ENCODE results near the gene OR10A4.
"Not testable (repeated sequence)": the region's sequence is repeated elsewhere in the genome, so short reads cannot be mapped to it uniquely, and the experiment has no call there.

The OR10A4 gene, protein sequence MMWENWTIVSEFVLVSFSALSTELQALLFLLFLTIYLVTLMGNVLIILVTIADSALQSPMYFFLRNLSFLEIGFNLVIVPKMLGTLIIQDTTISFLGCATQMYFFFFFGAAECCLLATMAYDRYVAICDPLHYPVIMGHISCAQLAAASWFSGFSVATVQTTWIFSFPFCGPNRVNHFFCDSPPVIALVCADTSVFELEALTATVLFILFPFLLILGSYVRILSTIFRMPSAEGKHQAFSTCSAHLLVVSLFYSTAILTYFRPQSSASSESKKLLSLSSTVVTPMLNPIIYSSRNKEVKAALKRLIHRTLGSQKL

DNA sequence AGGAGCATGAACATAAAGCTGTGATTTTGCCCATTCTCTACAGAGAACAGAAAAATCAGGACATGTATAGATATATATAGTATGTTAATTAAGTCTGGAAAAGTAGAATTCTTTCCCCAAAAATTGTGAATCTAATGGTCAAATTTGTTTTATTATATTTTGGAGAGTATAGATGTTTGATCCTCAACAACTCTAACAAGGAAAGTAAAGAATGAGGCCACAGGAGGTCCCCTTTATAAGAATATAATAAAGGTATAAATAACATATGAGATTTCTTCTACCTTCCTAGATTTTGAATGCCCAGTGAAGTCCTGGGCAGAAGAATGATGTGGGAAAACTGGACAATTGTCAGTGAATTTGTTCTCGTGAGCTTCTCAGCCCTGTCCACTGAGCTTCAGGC, at the start of gene OR10A4:
OR10A4 (plus strand) TSS at position 301 of the 400 bp plus-strand sequence; CDS start at position 324, 23 bp downstream.
- no peak for DNase-seq

DNA sequence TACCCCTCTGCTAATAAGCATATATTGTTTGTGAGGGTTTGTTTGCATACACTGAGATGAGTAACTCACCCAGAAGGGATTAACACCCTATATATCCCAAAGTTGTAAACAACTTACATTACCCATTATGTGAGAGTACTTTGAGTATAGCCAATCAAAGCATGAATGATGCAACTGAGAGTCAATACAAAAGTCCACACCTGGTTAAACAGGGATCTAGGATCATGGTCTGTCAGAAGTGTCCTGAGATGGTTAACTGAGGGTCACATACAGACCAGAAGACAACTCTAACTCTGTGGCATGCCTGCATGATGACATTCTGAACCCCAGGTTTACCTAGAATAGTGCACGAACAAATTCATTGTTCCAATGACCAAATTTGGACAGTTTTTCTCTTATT, 48.3 kb upstream of the OR10A4 start:
- no peak for DNase-seq

DNA sequence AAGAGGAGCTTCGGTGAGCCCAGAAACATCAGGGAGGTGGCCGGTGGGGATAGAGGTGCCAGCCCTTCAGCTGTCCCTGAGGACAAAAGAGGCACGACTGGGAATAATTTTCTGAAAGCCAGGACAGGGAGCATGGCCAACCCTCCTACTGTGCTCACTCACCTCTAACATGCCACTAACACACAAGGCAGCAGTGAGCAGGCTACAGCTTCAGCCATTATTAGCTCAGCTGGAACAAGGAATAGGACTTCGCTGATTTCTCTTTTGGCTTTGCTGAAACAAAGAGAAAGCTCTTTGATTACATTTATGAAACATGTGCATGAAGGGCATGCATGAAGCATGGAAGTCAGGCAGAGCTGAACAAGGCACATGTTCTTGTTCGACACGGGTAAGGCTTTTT, 43.1 kb upstream of the OR10A4 start:
- no peak for DNase-seq

DNA sequence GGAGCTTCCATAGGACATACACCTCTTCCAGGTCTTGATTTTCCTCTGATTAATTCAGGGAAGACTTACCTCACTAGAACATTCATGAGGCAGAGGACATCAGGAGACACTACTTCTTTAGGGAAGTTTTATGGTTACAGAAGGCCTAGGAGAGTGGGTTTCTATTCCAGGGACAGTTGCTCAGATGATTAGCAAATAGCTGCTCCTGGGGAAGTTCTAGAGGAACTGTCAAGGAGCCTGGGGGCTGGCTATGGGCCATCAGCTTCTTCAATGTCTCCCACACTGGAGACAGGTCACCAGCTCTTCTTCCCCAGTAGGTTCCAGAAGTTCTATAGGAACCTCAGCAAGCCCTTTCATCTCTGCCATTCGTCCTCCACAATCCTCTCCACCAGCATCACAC, 42.4 kb upstream of the OR10A4 start:
- no peak for DNase-seq

DNA sequence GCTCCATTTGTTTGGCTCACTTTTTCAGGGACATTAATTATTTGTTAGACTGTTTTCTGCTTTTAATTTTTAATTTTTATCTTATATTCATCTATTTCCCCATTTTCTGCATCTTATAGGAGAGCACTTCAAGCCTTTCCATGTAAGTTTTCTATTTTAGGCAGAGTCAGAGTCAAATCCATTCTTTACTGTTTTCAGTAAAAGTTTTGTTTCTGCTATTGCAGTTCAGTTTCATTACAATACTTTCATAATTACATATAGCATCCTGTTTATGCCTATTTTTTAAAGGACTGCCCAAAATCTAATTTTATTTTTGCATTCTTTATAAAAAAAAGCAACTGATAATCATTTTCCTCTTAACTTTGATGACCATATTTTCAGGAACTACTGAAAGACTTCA, 34.7 kb upstream of the OR10A4 start:
- no peak for DNase-seq

DNA sequence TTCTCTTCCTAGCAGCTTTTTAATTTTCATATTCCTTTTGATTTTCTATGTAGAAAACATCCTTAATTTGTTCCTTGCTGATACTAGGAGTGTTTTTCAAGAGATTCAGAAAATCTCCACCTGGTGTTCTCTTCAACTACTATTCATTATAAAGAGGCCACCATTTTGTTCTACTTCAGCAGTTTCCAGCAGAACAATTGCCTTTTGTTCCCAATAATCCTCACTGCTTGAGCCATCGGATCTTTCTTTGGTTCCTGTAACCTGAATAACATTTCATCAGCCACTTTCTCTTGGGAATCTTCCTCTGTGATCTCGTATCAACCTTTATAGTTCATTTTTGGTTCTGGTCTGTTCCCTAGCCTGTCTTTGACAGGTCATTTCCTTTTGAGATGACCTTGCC, 32.8 kb upstream of the OR10A4 start:
- no peak for DNase-seq

DNA sequence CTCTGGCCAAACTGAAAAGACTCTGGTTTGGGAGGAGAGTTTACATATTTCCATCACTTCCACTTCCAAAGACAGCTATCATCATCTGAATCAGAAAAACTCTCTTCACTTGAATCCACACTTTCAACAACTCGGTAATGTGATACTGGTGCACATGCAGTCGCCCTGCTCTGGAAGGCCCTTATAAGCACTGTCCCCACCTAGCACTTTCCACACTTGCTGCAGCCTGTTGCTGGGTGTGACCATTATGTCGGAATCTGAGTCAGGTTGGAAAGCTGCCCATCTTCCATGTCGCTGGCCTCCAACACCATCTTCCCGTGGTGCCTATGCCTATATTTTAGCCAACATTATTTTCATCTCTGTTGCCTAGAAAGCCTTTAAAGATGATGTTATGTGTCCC, 32.1 kb upstream of the OR10A4 start:
- no peak for DNase-seq

DNA sequence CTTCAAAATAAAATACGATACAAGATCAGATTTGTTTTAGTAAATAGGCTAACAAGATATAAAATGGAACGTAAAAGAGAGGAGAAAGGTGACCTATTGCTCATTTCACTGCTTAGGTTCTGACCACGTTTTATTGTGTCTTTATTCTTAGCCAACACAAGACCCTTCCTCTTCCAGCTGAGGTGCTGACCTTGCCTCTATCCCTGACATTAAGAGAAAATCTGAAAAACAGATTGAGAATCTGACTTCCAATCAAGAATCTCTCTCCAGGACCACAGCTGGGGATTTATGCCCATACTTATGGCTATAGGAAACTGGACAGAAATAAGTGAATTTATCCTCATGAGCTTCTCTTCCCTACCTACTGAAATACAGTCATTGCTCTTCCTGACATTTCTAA, 31.0 kb upstream of the OR10A4 start, which contains the start of gene OR10A5:
OR10A5 (plus strand) TSS at position 301 of the 400 bp plus-strand sequence; CDS start at position 301, 0 bp downstream.
- no peak for DNase-seq

DNA sequence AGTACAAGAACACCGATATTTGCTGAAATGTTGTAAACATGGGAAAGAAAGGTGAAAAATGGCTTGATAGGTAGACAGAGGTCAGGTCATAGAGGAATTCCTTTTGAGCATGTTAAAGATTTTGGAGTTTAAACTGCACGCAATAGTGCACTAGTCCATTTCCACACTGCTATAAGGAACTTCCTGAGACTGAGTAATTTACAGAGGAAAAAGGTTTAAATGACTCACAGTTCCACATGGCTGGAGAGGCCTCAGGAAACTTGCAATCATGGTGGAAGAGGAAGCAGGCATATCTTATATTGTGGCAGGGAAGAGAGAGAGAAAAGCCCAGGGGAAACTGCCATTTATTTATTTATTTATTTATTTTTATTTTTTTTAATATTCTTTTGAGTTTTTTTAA, 25.9 kb upstream of the OR10A4 start:
- no peak for DNase-seq

DNA sequence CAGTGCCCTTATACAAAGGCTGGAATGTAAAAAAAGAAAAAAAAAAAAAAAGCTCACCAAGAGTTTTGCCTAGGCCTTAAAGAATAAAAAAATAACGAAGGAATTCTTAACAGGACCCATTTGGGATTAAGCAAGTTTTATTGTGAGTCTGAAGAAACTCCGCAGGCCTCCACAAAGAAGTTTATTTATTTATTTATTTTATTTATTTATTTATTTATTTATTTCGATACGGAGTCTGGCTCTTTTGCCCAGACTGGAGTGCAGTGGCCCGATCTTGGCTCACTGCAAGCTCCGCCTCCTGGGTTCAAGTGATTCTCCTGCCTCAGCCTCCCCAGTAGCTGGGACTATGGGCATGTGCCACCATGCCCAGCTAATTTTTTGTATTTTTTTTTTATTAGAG, 21.6 kb upstream of the OR10A4 start:
- not testable (repeated sequence) for DNase-seq

DNA sequence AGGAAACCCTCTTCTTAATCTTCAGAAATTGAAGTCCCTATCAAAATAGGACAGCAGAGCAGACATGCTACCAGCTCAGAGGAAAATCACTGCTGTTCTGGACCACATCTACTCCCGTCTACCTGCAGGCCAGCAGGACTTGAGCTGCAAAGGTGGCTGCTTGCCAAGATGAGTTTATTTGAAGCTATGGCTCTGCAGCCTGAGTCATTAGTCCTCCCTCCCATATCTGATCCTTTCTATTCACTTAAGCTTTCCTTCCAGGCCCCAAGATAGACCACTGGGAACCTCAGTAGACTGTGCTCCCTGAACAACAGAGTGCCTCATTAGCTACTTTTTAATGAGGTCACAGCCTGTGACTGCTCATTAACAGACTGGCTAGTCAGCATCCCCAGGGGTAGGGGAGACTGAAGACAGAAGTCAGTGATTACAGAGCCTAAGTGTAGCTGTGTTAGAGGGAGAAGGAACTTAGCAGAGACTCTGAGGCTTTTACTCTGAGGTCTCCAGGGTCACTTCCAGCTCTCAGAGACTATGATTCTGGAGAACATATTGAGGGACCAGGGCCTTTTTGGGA, 20.4 kb upstream of the OR10A4 start:
- DNase-seq, result no peak

DNA sequence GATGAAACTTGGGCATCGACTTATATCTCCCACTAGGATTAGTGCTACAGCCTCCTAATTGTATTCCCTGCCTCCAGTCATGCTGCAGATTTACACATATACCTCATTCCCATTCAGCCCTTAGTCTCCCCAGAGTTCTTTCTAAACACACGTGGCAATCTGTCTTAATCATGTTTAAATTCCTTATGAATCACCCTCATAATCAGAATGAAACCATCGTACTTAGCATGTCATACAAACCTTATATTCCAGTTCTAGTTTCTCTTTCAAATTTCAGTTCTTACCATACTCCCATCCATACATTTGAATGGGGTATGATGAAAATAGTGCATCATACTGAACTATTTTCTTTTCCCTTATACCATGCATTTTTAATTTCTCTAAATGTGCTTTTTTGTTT, 19.6 kb upstream of the OR10A4 start:
- no peak for DNase-seq

DNA sequence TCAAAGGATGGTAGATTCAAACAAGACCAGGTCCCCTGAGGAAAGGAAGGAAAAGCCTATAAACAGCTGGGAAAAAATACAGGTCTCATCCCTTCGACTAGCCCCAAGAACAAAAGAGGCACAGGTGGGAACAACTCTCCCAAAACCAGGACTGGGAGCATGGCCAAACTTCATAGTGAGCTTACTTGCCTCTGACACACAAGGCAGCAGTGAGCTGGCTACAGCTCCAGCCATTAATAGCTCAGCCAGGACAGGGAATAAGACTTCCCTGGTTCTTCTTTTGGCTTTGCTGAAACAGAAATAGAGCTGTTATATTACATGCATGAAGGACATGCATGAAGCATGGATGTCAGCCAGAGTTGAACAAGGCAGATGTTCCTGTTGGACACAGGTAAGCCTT, 13.5 kb upstream of the OR10A4 start, which contains the start of gene OR10A2:
OR10A2 (plus strand) TSS at position 97 of the 400 bp plus-strand sequence. CDS start 6,698 bp downstream, outside the sequence.
- no peak for DNase-seq

DNA sequence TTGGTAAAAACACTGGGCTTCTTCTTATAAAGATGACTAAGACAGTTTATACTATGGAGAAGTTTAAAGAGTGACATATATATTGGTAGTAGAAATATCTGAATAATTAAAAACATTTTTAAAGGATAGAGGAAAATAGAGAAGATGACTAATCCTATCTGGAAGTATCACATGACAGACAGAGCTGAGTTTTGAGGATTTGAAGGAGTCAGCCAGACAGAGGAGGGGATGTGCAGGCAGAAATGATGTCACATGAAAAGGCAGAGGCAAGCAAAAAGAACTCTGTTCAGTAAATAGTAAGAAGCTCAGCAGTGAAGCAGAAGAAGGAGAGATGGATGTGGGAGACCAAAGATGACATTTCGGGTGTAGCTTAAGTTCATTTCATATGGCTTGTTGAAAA, 12.0 kb upstream of the OR10A4 start:
- DNase-seq, result no peak

DNA sequence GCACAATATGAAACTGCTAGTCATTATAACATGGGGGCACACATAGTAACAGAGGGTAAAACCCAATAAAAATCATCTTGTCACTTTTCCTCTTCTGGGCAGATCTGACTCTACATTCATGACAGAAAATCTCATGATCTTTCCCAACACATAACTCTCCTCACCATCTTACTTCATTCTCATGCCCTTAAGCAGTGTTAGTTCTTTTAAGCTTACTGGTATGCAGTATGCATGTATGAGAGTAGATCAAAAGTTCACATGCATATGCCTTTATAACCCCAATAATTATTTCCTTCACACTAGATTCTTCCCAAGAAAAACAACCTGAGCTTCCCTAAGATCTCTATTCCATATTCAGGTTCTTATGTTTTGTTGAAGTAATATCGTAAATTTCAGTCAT, 5.1 kb upstream of the OR10A4 start:
- no peak for DNase-seq

DNA sequence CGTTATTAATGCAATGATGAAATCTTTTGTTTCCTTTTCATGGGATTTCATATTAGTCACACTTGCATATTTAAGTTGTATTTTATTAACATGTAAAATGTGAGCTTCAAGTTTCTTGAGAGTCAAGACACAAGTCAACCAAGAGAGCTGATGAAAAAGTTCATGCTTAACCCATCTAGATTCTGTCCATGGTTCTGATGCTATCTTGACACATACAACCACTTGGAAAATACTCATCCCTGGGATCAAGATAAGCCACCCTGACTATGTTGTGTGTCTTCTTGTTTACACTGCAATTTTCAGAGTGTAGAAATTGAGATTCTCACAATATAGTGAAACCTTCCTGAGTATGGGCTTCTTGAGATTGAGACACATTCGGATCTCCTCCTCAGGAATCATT, 664 bp upstream of the OR10A4 start:
- no peak for DNase-seq

DNA sequence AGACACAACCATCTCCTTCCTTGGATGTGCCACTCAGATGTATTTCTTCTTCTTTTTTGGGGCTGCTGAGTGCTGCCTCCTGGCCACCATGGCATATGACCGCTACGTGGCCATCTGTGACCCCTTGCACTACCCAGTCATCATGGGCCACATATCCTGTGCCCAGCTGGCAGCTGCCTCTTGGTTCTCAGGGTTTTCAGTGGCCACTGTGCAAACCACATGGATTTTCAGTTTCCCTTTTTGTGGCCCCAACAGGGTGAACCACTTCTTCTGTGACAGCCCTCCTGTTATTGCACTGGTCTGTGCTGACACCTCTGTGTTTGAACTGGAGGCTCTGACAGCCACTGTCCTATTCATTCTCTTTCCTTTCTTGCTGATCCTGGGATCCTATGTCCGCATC, 489 bp downstream of the OR10A4 start:
- no peak for DNase-seq

DNA sequence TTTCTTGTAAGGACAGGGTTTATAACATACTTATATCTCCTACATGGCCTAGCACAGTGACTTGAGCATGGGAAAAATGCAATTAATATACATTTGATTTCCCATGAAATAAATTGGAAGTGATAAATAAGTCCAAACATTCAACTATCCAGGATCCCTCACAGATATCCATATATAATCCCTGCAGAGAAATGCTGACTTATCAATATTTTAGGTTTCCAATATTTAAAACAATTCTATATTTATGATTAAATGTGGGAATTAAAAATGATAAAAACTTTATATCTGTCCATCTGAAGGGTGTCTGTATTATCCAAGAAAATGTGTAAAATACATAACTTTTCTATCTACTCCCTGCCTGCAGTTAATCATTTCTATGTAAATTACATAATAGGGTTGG, 6.3 kb downstream of the OR10A4 start:
- no peak for DNase-seq

DNA sequence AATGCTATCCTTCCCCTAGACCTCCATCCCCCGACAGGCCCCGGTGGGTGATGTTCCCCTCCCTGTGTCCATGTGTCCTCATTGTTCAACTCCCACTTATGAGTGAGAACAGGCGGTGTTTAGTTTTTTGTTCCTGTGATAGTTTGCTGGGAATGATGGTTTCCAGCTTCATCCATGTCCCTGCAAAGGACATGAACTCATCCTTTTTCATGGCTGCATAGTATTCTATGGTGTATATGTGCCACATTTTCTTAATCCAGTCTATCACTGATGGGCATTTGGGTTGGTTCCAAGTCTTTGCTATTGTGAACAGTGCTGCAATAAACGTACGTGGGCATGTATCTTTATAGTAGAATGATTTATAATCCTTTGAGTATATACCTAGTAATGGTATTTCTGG, 11.3 kb downstream of the OR10A4 start:
- not testable (repeated sequence) for DNase-seq

DNA sequence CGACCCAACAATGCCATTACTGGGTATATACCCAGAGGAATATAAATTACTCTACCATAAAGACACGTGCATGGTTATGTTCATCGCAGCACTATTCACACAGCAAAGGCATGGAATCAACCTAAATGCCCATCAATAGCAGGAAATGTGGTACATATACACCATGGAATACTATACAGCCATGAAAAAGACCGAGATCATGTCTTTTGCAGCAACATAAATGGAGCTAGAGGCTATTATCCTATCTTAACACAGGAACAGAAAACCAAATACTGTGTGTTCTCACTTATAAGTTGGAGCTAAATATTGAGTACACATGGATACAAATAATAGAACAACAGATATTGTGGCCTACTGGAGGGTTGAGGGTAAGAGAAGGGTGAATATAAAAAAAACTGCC, 12.4 kb downstream of the OR10A4 start:
- DNase-seq, result no peak

DNA sequence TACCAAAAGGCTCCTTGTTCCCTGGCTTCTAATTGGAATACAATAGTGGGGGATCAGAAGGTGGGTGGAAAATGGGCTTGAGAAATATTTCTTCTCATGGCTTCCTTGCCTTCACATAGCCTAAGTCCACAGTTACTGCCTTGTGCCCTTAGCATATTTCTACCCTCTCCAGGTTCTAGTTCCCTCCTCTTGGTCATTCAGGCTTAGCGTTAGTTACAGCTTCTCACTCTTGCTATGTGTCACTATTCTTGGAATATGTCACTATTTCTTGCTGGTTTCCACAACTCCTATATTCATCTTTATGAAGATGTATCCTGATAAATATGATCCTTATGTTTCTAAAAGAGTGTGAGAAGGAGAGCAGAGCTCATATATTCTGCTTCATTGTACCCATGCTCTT, 13.4 kb downstream of the OR10A4 start:
- DNase-seq, result no peak

DNA sequence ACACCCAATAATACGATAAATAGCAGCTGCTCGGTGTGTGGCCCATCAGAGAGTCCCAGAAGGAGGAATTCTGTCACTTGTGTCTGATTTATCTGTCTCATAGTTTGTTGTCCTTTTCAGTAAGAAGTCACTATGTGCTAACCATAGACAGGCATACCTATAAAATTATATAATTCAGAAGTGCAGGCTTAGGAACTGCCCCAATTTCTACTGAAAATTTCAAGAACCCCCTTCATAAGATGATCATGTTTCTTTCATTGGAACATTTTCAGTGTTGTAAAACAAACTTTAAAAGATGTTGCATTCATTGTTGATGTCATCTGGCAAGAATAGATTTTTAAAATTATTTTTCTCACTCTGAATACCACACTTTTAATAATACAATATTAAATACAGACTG, 16.0 kb downstream of the OR10A4 start, which contains the start of gene OR2D2:
OR2D2 (minus strand) TSS at position 101 of the 400 bp plus-strand sequence; CDS start at position 101, 0 bp downstream.
- DNase-seq, result no peak

DNA sequence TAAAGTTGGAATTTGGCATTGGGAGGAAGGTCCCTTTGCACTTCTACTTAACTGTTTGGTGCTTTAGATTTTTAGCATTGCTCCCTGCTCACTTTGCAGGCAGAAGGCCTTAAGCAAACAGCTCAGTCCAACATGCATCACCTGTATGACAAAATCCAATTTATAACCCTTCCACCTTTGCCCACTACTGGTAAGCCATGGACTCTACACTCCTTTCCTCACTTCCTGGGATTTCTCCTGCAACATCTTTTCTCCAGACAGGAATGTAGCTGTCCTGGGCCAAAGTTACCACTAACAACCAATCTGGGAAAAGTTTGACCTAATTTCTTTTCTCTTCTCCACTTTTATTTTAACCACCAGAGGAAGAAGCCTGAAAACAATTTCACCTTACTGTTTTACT, 17.7 kb downstream of the OR10A4 start:
- DNase-seq, result no peak

DNA sequence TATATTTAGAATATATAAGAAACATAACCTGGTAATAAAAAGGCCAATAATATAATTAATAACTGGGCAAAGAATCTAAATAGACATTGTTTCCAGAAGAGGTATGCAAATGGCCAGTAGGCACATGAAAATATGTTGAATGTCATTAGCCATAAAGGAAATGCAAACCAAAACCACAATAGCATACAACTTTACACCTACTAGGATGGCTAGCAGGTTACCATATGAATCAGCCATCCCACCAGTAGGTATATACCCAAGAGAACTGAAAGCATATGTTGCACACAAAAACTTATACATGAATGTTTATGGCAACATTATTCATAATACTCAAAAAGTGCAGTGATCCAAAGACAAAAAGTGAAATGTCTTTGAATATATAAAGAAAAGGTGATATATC, 18.6 kb downstream of the OR10A4 start:
- no peak for DNase-seq

DNA sequence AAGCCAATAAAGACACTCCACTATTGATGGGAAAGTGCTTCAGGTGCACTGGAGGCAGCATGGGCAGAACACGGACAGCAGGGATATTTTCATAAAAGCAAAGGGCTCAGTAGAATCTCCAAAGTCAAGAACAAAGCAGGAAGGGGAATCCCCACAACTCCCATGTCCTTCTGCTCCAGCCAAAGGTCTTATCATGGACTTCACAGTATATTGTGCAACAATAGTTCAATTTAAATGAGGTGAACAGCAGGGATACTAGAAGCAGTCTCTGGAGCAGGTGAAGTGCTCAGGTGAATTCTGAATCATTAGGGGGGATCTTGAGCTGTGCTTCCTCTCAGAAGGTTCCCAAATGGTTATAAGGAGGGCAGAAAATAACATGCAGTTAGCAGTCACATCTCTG, 22.5 kb downstream of the OR10A4 start:
- no peak for DNase-seq

Data from 8988T (cell line).